ENCODE results near the gene GMDS. TPM values are rescaled to one million over a fixed set of nuclear protein-coding genes. Genes with fewer than 3 reads are reported as not detected.

The GMDS gene
- polyA plus RNA-seq, 1 donor: 8.2 TPM

GRCh38 chr6:2173203-2173961, 72.0 kb downstream of the GMDS start:
- DNase-seq: no peak

GRCh38 chr6:2171728-2172127, 73.7 kb downstream of the GMDS start:
- peak; percentile 20 for DNase-seq

DNA sequence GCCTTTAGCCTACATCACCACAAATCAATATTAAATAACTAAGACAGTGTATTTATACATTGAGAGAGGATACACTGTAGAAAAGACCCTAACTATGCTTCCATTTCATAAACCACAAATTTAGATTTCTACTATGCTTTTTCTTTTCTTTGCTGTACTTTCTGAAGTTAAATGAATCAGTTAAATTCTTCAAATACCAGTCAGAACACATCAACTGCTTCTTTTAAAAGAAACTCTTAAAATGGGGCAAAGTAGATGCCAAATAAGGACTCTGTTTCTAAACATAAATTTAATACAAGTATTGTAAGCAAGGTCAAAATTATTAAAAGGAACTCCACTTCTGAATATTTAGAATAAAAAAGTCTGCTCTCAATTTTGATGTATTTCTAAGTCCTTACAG, 76.9 kb downstream of the GMDS start:
- DNase-seq: no peak

- no peak for DNase-seq
Observed at GRCh38 chr6:2166717-2167116, 78.7 kb downstream of the GMDS start.

DNA sequence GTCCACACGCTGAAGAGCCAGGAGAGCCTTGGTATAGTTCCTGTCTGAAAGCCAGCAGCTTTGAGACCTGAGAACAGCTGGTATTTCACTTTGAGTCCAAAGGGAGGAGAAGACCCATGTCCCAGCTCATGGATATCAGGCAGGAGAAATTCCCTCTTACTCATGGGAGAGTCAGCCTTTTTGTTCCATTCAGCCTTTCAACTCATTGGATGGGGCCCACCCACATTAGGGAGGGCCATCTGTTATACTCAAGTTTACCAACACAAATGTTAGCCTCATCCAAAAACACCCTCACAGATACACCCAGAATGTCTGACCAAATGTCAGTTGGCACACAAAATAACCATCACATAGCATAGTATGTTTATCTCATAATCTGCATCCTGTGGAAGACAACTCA, 80.1 kb downstream of the GMDS start:
- DNase-seq: no peak

GRCh38 chr6:2164481-2164880, 80.9 kb downstream of the GMDS start:
- no peak for DNase-seq

GRCh38 chr6:2162079-2162445, 83.3 kb downstream of the GMDS start:
- DNase-seq: no peak

DNA sequence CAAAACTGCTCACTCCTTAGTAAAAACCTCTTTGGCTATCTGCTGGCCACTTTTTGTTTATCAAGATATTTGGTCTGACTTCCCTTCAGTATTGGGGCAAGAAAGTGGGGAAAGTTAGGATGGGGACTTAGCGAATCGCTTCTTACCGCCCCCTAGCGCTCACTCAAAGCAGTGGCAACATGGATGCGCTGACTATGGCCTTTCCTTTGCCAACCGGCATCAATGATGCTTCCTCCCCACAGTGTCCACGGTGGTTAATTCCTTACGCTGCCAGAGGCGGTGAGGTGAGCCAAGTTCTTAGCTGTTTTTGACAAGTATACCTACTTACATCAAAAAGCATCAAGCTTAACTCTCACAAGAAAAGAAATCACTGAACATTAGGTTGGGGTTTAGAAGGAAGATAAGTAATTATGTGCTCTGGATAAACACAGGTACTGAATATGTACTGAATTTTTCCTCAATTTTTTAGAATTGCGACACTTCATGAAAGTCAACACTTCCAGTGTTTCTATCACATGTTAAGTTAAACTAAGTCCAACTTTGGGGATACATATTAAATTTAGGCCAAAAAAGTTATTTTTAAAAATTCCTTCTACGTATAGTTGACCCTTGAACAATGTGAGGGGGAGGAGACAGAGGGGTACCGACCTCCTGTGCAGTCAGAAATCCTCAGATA, 86.7 kb downstream of the GMDS start:
- no peak for DNase-seq

DNA sequence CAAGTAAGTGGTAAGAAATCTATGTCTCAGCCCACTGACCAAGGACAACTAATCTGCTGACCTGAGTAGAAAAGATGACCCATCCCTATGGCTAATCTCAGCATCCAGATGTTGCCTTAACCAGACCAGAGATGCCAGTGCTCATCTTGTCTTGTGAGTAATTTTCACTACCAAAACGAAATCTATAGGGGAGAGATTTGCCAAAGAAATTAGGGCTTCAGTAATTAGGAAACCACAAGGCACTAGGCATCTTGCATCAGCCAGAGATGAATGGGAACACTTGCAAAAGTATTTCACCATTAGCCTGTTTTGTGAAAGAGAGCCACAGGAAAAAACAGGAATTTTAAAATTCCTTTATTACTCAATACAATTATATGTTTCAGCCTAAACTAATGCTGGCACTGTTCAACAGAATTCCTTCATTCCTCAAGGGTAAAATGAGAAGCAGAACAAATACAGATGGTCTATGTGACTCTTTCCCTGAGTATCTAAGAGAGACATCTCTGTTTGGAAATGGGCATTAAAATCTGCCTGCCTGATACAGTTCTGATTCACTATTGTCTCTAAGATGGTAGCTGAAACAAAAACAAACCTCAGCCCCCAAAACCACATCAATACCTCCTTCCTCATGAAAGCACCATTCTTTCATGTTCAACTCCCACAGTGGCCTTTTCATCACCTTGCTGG, 87.8 kb downstream of the GMDS start:
- no peak for DNase-seq

- no peak for DNase-seq
Observed at GRCh38 chr6:2155206-2155605, 90.2 kb downstream of the GMDS start.

- DNase-seq: no peak
Observed at GRCh38 chr6:2149361-2150006, 95.9 kb downstream of the GMDS start.

DNA sequence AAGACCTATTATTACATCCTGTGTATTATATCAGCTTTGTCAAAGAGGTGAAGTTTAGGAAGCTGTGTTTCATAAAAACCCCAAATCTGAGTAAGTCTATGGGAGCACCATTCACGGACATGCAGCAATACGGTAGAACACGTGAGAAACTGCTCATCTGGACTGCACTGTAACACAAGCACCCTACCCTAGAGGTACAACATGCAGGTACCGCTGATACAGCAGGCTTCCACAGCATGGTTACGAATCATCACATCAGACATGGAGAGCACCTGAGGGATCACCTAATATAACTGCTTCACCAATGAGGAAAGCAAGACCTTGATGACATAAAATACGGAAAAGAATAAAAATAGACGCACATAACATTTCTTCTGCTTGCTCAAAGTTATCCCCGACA, 96.7 kb downstream of the GMDS start:
- DNase-seq: no peak

GRCh38 chr6:2147766-2148448, 97.5 kb downstream of the GMDS start:
- DNase-seq: no peak

DNA sequence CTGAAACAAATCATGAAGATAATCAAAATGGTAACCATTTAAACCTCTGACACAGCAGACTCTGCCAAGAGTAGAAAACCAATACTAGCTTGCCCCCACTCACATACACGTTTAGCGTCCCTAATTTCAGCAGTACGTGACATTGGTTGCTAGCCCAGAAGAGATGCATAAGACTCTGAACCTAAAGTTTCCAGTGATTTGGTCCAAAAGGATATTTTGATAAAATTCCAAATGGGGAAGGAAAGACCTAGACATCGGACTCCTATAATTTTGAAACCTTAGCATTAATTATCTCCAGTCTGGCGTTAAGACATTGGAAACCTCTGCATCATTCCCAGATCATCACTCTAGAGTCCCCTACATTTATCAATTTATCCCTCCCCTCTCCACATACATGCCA, 98.1 kb downstream of the GMDS start:
- no peak for DNase-seq

GRCh38 chr6:2144210-2144609, 101.2 kb downstream of the GMDS start:
- DNase-seq: no peak

- no peak for DNase-seq
Observed at GRCh38 chr6:2141644-2142290, 103.6 kb downstream of the GMDS start.

DNA sequence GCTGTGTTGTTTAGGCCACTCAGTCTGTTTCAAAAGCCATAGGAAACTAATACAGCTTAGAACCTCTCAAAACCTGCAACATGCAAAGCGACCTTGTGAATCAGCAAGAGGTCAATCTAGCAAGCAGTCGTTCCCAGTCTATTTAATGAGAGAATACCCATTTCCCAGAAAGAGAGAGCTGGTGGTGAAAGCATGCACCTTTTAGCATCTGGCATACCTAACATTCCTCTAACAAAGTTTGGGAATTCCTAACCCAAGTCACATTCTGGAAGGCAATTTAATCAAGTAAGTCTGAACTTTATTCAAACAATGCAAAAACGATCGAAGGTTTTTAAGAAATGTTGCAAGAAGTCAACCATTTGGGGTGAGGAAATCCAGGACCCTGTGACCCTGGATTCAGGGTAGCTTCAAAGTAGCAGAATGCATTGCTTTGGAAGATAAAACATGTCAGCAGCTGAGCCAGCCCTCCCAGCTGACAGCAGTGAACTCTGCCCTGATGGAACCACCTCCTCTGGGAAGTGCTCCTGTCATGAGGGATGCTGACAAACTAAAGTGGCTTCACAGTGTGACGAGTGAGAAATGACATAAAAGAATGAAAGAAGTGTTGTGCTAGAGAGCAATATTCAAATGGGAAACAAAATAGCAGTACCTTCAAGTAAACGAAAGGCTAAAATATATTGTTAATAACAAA, 104.8 kb downstream of the GMDS start:
- no peak for DNase-seq

DNA sequence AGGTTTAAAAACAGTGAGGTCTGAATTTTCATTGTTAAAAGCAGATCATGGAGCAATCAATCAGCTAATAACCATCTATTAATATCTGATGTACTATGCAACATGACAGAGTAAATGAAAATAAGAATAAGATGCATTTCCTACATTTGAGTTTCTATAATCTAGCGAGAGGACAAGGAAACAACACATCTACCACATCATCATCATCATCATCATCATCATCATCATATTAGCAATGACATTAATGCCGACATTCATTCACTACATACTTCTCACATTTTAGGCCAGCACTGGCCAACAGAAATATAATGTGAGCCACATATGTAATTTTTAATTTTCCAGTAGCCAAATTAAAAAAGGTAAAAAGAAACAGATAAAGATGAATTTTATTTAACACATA, 110.0 kb downstream of the GMDS start:
- no peak for DNase-seq

GRCh38 chr6:2134554-2134953, 110.9 kb downstream of the GMDS start:
- DNase-seq: no peak

- no peak for DNase-seq
Observed at GRCh38 chr6:2133716-2134310, 111.6 kb downstream of the GMDS start.

DNA sequence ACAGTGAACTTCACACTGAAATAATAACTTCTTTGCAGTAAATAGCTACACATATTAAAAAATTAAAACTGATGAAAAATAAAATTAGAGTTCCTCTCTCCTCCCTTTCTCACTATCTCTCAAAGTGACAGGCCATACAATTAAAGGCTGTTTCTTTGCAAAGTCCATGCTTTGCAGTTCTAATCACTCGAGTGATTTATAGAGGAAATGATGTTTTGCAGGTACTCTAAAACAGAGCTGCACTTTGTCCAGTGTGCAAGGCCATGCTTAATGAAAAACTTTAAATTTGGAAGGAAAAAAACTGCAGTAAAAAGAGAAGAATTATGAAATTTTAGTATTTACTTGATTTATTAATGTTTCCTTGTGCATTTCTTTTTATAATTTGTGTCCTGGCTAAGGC, 112.5 kb downstream of the GMDS start:
- no peak for DNase-seq
